ENCODE data around the gene CTDSPL.
A peak's percentile ranks its signal among the peaks of the same experiment; 100 is the strongest.

The CTDSPL gene

DNA sequence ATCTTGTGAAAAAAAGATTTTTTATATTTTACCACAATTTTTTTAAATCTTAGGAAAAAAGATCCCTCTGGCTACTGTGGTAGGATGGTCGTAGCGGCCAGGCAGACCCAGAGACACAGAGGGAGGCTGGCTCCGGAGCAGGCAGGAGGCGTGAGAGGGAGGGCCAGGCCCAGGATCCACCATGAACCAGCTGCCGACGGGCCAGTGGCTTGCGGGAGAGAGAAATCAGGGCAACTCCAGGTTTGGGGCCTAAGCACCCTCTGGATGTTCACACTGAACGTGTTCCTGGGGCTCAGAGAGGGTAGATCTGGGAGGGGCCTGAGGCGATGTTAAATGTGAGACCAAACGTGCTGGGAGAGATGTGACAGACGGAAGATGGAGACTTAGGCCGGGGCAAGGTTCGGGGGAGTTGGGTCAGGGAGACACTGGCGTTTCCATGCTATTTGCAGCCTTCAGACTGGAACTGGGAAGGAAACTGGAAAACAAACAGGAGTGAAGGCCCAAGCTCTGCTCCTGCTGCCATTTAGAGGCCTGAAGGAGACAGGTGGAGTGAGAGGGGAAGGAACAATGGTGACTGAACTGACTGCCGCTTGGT lies 127.3 kb downstream of the CTDSPL start:
- DNase-seq (ENCODE audit: low read depth) = no peak

GRCh38 chr3:37989821-37990480 lies 128.3 kb downstream of the CTDSPL start:
- DNase-seq (ENCODE audit: low read depth) = no peak

- no peak for DNase-seq (ENCODE audit: low read depth)
Measured at GRCh38 chr3:37990527-37990926, 128.8 kb downstream of the CTDSPL start, which contains the start of gene VILL. Gene VILL (plus strand): TSS chr3:37990786. CDS start chr3:37993673, 2,887 bp downstream.

DNA sequence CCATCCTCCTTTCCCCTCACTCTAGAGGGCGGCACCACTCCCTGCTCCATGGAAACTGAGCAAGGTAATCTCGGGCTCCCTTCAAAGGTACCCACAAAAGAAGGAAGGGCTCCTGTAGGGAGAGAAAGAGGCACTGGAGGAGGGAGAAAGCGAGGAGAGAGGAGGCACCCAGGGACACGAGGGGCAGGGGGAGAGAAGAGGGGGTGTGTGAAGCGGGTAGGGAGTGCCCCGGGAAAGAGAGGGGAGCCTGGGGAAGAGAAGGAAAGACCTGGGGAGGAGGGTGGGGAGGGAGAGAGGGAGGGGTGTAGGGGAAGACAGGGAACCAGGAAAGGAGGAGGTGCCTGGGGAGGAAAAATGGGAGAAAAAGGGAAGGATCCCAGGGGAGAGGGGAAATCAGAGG lies 129.4 kb downstream of the CTDSPL start:
- no peak for DNase-seq (ENCODE audit: low read depth)

GRCh38 chr3:37991823-37992222 lies 130.1 kb downstream of the CTDSPL start:
- no peak for DNase-seq (ENCODE audit: low read depth)

DNA sequence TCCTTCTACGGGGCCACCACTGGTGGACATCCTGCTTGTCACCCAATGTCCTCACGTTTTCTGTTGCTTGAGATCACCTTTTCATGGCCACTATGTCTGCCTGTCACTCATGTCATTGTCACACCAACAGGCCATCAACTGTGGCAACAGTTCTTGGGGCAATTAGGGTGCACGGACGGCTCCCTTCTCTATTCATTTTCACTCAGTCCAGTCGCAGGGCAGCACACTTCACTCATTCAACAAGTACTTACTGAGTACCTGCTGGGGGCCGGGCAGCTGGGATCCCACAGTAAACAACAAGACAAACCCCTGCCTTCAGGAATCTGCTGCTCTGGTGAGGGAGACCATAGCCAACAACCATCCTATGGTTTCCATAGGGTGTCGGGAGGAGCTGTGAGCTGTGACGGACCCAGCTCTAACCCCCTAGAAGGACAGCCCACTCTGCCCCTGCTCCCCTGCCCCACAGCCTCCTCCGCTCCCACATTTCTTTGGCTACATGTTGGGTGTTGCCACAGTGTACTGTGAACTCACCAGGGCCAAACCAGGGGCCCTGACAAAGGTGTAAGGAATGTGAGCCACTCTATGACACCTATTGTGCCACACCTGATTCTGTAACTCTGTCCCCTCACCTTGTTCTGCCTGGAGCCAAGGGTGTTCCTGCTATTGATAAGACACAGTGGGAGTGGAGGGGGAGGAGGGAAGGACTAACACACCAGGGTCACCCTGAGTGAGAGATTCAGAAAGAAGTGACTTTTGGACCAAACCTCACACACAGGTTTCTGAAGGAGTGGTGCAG lies 130.8 kb downstream of the CTDSPL start:
- DNase-seq (ENCODE audit: low read depth) = no peak

DNA sequence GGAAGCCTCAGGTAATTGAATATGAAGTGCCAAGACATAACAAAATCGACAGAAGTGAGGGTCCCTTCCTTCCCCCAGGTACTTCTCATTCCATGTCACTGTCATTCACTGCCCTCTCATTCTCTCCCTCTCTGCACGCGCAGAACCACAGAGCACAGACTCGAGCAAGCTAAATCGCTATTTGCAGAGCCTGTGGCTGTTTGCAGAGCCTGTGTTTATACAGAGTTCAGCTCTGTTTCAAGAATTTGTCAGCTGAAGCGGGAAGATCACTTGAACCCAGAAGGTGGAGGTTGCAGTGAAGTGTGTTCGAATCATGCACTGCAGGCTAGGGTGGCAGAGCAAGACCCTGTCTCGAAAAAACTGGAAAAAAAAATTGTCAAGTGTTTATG lies 131.4 kb downstream of the CTDSPL start:
- no peak for DNase-seq (ENCODE audit: low read depth)

- no peak for DNase-seq (ENCODE audit: low read depth)
Measured at GRCh38 chr3:37993460-37993819, 131.8 kb downstream of the CTDSPL start.

GRCh38 chr3:37993820-37994638 lies 132.3 kb downstream of the CTDSPL start:
- DNase-seq (ENCODE audit: low read depth) = peak; percentile 68

DNA sequence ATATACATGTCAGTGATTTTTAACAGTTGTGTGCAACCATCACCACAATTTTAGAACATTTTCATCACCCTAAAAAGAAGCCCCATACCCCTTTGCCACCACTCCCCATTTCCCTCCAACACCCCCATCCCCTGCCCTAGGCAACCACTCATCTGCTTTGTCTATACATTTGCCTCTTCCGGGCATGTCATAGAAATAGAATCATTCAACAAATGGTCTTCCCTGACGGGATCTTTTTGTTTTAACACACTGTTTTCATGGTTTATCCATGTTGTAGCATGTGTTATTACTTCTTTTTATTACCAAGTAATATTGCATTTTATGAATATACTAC lies 132.9 kb downstream of the CTDSPL start:
- DNase-seq (ENCODE audit: low read depth) = no peak

DNA sequence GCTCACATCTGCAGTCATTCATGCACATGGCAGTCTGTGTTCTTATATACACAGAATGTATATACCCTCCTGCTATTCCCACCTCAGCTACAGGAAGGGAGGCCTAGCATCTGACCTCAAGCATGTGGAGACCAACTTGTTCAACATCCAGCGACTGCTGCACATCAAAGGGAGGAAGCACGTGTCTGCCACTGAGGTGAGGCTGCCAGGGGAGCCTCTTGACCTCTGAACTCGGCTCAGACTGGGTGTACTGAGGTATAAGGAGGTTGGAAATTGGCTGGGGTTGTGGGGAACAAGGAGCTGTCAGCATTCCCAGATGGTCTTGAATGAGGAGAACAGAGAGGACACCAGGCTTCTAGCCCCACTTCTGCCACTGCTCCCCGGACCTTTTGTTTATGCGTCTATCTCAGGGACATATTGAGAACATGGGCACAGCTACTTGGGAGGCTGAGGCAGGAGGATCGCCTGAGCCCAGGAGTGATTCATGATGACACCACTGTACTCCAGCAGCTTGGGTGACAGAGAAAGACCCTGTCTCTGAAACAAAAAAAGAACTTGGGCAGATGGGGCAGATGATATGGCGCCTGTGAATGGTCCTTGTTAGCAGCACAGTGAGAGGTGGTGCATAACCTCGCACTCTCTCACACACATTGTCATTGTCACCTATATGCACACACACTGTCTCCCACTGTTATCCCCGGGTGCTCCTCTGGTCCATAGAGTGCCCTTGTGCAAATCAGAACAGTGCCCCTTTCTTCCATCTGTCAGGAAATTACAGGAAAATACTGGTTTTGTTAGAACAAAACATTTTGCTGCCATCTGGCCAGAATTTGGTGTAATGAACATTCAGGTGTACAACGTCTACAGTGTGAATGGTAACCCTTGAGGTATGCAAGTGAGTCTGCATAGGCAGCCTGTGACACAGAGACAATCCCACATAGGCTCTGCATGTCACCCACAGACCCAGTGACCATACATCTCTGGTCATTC lies 134.3 kb downstream of the CTDSPL start:
- no peak for DNase-seq (ENCODE audit: low read depth)

DNA sequence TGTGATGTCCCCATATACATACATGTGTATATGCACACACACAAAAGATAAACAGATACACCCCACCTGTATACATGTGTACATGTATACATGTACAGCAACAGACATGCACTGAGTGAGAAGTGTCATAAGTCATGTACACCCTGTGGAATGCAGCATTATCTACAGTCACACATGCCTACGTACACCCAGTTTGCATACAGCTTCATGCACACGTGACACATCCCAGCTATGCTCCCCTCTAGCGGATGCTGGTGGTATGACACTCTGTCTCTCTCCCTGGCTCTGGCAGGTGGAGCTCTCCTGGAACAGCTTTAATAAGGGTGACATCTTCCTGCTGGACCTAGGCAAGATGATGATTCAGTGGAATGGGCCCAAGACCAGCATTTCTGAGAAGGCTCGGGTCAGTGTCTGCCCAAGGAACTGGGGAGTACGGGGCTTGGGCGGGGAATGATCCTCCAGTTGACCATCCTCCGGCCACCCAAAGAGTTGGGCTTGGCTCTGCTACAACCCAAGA lies 135.2 kb downstream of the CTDSPL start:
- peak; percentile 79 for DNase-seq (ENCODE audit: low read depth)

GRCh38 chr3:37997342-37997741 lies 135.7 kb downstream of the CTDSPL start:
- no peak for DNase-seq (ENCODE audit: low read depth)

DNA sequence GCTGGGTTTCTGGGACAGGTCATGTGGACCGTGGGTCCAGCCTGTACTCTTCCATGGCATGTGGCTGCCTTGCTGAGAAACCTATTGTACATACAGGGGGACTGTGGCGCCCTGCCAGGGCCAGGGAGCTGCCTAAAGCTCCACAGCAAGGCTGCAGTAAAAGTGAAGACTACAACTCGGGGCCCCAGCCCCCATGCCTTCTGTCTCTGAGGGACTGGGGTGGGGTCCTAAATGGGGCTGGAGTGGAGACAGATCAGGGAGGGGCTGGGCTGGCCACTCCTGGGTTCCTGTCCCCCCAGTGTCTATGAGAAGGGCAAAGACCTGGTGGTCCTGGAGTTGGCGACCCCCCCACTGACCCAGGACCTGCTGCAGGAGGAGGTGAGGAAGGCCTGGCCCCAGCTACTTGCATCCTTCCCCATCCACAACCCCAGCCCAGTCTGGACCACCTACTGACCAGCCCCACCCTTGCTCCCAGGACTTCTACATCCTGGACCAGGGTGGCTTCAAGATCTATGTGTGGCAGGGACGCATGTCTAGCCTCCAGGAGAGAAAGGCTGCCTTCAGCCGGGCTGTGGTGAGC lies 136.2 kb downstream of the CTDSPL start:
- no peak for DNase-seq (ENCODE audit: low read depth)

- DNase-seq (ENCODE audit: low read depth) = no peak
Measured at GRCh38 chr3:37999836-38000235, 138.2 kb downstream of the CTDSPL start.

DNA sequence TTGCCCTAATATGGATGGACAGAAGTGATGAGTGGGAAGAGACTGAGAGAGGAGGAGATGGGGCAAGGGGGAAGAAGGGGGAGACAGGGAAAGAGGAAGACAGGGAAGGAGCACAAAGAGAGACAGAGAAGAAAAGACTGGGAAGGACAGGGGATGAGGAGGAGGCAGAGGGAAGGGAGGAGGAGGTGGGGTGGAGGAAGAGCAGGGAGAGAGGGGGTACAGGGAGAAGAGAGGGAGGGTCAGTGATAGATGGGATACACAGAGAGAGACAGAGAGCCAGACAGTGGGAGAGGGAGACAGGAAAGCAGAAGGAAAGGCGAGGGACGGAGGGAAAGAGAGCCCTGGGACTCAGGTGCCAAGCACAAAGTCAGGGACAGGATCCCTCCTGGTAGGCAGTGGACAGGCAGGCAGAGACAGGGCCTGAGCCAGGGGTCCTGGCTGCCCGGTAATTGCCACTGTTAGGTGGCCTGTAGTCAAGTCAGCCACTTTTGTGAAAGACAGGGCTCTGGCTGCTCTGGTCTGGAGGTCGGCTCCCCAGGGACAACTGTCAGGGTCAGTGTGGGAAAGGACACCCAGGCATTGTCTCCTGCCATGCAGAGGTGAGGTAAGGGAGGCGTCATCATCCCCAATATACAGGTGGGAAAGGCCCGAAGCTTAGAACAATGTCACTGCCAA lies 138.7 kb downstream of the CTDSPL start:
- no peak for DNase-seq (ENCODE audit: low read depth)

GRCh38 chr3:38000965-38001455 lies 139.3 kb downstream of the CTDSPL start:
- no peak for DNase-seq (ENCODE audit: low read depth)

GRCh38 chr3:38001456-38002081 lies 139.9 kb downstream of the CTDSPL start:
- DNase-seq (ENCODE audit: low read depth) = no peak

DNA sequence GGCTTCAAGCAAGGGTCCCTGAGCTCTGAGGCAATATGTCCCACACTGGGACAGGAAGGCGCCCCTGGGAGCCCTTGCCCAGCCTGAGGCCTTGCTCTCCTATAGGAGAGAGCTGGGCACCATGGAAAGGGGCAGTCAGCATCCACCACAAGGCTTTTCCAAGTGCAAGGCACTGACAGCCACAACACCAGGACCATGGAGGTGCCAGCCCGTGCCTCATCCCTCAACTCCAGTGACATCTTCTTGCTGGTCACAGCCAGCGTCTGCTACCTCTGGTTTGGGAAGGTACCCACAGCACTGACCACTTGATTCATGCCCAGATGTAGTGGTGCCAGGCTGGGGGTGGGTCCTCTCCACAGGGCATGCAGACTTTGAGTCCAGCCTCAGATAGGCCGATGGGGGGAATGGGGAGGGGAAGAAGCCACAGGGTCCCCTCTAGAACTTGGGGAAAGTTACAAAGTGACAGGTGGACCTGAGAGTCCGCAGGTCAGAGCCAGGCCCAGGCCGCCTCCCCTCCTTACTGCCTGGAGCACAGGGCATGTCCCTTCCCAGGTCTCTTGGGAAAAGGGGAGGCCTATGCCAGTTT lies 140.7 kb downstream of the CTDSPL start:
- DNase-seq (ENCODE audit: low read depth) = no peak
